Smooth muscle cell of the brain vasculature (primary cell): Measurements from ENCODE around the gene HLA-DPA1.

Experiments used
- DNase-seq: peaks from one replicate; pipeline ENCODE4 v3.0.0-alpha.2; 2012; ENCODE audit warnings: low read depth, low spot score

The HLA-DPA1 gene

DNA sequence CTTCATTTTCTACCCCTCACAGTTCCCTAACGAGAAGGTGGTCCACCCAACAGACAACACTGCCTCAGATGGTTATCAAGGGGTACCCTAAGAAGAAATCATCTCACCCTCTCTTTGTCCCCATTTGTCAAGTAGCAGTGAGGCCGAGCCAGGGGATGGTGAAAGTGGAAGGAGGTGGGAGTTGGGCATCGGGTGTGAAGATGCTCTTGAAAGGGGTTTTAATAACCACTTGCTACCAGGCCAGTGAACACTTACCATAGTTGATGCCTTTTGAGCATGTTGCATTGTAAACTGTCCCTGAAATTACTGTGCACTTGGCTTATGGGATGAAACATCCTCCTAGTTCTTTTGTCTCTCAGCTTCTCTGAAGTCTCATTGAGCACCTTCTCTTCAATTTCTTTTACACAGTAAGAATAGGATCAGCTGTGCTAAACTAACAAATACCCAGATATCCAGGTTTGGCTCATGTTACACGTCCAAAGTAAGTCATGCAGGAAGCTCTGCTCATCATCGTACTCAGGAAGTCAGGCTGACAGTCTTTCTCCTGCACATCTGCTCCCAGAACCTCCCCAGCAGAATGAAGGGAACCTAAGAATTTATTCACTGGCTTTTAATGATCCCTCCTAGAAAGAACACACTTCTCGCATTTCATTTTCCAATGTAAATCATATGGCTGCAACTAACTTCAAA is 15.6 kb upstream of the HLA-DPA1 start:
- no peak for DNase-seq

DNA sequence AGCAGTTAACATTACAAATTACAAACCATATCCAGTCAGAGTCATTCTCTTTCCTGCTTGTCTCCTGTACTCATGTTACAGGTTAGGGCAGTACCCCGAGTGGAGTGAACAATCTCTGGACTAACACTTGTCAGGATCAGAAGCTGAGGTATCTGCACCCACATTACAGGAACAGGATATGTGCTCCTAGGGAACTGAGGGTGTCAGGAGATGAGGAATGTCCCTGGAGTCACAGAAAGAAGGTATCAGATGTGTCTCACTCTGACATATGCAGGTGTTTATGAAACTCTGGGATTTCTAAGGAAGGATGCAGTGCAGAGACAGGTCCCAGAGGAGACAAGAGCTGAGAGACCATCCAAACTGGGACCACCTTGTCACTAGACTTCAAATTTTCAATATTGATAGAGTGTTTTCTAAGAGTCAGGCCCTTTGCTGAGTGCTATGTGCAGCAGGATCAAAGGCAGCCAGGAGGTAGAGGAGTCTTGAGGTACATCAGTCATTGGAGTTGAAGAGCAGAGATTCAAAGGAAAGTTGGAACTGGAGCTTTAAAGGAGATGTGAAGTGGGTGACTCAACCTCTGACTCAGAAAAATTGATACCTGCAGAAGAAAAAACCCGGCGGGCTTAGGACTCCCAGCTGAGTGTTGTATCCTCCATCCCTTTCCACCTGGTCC is 14.9 kb upstream of the HLA-DPA1 start:
- DNase-seq: no peak

DNA sequence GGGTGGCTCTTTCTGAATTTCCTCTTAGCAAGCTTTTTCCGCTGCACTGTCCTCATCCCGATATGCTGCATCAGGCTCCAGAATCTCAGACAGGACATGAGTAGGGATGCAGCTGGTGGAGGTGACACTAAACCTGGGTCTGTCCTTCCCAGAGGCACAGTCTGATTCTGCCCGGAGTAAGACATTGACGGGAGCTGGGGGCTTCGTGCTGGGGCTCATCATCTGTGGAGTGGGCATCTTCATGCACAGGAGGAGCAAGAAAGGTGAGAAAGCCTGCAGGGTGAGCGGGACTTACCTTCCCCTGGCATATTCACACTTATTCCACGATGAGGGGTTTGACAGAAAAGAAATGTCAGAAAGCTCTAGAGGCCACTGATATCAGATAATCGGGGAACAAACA is 12.2 kb upstream of the HLA-DPA1 start:
- no peak for DNase-seq

DNA sequence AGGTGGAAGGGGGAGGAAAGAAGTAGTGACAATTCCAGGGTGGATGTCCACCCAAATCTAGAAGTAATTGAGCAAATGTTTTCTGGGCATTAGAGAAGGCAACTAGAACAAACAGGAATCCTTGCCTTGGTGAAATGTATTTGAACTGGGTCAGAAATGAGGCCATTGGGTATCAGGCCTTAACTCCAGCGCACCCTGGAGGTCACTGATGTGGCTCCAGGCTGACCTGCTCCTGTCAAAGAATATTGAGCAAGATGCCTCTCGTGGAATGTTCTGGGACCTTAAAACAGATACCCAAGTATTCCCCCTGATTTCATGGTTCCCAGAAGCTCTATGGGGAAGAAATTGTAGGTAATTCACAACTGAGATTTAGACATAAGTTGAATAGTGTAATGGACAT is 9.3 kb upstream of the HLA-DPA1 start:
- DNase-seq: no peak

DNA sequence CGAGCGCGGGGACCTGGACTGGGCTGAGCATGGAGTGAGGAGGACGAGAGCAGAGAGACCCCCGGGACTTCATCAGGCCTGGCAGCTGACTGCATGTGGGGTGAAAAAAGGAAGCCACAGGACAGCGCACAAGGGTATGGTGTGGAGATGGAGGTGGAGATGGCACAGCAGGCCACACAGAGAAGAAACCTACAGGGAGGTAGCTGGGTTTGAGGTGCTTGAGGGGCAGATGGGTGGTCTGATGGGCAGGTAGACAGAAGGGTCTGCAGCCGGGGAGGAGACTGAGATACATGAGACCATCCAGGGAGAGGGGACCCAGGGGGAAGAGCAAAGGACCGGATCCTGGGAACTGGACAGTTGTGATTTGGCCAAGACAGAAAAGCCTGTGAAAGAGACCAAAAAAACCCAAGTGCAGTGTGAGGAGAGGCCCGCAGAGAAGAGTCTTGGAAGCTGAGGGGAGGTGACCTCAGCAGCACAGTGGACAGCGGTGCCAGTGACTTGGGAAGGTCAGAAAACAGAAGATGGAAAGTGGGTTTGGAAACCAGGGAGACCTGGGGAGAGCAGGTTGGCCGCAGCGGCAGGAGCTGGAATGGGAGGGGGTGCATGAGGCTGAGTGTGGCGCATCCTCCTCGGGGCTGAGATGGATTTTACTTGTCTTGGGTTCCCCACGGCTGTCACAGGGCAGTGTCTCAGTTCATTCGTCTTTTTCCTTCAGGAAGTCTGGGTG is 7.8 kb upstream of the HLA-DPA1 start:
- DNase-seq: no peak

DNA sequence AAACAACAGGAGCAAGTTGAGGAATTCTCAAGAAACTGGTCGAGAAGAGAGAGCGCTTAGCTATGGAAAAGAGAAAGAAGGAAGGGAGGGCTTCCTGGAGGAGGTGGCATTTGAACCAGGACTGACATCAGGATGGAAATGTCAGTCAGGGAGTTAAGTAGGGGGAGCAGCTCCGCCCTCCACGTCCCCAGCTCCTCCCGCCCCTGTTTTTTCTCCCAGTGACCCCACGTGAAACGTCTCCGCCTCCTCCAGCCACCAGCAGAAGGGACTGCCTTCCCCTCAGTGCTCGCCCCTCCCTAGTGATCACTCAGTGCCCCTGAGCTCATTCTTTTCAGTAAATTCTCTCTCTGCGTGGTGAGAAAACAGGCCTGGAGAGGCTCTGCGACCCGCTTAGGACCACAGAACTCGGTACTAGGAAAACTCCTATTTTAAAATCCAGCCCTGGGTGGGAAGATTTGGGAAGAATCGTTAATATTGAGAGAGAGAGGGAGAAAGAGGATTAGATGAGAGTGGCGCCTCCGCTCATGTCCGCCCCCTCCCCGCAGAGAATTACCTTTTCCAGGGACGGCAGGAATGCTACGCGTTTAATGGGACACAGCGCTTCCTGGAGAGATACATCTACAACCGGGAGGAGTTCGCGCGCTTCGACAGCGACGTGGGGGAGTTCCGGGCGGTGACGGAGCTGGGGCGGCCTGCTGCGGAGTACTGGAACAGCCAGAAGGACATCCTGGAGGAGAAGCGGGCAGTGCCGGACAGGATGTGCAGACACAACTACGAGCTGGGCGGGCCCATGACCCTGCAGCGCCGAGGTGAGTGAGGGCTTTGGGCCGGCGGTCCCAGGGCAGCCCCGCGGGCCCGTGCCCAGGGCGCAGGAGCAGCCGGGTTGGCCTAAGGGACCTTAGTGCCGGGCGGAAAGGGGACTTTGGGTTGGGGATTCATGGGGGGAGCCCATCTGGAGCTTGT is 7.0 kb upstream of the HLA-DPA1 start:
- no peak for DNase-seq

DNA sequence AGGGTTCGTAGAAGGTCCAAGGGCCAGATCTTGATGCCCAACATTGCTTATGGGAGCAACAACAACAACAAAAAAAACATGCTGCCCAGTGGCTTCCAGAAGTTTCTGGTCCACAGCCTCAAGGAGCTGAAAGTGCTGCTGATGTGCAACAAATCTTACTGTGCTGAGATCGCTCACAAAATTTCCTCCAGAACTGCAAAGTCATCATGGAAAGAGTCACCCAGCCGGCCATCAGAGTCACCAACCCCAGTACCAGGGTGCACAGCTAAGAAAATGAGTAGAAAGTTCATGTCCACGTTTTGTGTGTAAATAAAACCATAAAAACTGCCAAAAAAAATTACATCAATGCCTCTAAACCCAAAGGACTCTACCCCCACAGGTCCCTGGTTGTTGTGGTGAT is 6.1 kb upstream of the HLA-DPA1 start:
- no peak for DNase-seq

DNA sequence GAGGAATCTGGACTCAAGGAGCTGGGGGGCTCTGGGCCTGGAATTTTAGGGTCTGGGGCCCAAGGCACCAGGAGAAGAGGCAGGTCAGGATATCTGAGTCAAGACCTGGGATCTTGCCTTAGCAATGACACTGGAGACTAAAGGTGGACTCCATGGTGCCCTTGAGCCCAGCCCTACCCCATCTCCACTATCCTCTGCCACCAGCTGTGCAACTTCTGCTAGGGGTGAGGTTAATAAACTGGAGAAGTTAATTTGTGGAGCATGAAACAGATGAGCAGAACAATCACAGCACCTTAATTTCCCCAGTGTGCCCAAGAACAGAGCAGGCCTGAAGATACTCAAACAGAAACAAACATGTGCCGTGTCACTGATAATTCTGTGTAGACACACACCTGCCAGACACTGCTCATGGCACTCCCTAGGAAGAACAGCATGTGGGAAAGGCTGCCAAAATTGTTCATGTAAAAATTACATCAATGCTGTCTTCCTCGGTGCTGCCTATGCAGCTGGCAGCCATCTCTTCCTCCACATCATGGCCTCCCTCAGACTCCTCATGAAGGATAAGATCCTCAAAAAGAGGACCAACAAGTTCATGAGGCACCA is 5.6 kb upstream of the HLA-DPA1 start:
- no peak for DNase-seq

DNA sequence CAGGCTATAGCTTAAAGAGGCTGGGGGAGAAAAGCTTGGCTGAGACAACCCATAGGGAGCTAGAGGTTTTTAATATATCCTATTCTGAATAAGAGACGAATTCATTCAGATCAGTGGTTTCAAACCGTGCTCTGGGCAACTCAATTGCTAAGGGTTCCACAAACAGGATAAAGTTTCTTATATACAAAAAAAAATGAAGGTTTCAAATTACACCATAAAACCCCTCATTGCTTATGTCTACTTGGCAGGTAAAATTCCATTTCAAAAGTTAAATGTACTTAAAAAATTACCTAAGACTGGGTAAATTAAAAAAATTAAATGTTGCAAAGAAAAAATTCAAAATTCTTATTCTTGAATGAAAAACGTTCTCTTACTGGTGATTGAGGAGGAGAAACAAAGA is 5.0 kb upstream of the HLA-DPA1 start:
- DNase-seq: no peak

DNA sequence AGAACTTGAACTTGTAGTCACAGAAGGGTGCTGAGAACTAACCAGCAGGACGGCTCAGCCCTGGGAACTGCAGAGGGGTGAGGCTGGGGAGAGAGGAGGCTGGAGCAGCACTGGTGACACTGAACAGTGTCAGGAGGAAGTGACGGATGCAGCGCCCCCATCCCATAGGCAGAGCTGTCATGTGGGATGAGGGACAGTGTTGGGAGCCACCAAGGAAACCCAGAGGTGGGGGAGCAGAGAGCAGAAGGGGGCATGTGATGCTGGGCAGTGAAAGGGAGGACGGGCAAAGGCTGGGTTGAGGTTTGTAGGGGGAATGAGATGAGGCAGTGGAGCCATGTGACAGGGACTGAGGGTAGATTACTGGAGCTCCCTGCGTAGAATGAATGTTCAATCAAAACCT is 4.5 kb upstream of the HLA-DPA1 start:
- DNase-seq: no peak

DNA sequence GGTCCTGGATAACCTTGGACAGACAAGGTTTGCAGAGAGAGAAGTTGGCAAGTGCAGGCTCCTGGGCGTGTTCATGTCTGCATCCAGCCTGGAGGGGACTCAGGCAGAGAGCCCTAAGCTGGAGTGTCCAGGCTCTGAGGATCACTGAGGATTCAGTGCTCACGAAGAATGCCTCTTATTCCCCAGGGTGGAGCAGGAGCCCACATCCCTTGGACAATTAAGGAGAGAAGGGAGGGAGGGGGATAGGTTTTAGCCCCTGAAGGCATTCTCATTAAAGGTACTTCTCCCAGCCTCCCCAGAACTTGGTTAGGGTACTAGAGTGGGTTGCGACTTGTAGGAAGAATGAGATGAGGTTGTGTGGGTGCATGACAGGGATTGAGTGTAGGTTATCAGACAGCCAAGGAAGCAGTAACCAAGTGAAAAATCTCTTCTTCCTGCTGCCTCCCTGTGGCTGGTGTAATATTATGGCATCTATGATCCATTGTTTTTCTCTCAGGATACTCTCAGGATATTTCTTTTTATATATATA is 3.0 kb upstream of the HLA-DPA1 start:
- no peak for DNase-seq

DNA sequence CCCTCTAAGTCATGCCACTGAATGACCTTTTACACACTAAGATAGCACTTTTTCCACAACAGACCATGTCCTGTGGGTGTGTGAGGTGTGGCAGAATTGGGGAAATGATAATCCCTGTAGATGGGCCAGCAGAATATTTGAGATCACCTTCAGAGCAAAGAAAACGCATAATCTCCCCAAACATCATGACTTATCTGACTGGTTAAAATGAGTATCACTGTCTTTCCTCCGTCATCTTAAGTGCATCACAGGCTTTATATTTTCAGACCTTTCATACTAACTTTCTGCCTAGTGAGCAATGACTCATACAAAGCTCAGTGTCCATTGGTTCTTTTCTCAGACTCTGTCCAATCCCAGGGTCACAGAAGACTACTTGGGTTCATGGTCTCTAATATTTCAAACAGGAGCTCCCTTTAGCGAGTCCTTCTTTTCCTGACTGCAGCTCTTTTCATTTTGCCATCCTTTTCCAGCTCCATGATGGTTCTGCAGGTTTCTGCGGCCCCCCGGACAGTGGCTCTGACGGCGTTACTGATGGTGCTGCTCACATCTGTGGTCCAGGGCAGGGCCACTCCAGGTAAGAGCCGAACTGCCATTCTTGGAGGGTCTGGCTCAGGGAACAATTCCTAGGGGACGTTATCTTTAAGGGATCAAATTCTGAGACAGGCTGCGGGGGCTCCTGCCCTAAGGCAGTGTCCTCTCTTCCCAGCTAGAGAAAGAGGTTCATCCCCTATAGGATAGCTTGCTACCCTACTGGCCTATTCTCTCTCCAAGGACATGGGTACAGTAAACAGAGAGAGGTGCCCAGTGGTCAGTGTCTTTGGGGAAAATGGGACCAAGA is 2.3 kb upstream of the HLA-DPA1 start, which contains the start of gene HLA-DPB1:
Gene HLA-DPB1, plus strand, starts transcription at position 423 of the 838 bp plus-strand sequence. Its CDS starts 52 bp downstream, at position 475.
- DNase-seq: peak; percentile 13

DNA sequence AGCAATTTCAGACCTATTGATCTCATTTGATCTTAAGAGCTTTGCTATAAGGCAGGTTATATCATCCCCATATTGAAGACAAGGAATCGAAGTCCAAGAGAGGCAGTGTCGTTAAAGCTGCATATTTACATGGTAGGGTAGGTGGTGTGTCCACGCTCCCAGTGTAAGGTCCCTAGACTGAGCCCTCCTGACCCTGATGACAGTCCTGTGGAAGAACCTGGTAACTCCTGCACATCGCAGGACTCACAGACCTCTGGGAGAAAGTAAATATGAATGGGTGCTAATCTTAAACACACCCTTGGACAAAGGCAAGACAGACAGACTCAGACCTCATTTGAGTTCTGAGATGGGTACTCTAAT is 1.7 kb upstream of the HLA-DPA1 start:
- DNase-seq: no peak

DNA sequence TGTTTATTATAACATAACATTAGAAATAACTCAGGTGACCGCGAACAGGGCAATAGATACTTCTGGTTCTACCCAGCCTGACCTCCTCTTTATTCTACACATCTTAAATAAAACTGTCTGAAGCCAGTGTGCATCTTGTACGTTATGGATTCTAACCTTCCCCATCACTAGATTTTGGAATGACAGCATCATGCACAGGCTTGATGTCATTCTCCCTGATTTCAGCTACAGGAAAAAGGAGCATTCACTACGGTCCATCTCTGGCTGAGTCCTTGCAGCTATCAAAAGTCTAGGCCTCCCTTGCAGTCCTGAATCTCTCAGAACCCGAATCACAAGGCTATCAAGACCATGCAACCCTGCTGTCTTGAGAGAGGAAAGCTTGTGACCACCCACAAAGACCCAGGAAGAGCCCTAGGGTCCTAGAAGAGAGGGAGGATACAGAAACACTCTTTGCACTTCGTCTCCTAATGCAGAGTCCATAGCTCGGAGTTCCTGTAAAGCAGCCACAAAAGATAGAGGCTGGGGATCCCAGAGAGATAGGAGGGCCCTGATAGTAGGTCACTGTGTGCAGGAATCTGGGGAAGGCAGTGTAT is 845 bp downstream of the HLA-DPA1 start:
- DNase-seq: no peak

DNA sequence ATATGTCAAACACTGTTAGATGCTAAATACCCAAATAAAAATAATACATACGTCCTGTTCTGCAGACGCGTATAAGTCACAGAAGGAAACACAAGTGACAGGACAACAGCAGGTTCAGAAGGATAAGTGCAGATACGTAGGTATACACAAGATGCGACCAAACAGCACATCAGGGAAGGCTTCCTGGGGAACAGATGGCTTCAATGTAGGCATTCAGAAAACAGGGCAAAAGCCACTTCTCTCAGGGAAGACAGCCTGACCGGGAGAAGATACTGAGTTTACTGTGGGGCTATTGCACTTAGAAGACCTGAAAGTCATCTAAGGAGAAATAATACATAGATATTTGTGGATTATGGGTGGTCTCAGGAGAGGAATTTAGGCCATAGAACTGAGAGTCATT is 1.9 kb downstream of the HLA-DPA1 start:
- no peak for DNase-seq

DNA sequence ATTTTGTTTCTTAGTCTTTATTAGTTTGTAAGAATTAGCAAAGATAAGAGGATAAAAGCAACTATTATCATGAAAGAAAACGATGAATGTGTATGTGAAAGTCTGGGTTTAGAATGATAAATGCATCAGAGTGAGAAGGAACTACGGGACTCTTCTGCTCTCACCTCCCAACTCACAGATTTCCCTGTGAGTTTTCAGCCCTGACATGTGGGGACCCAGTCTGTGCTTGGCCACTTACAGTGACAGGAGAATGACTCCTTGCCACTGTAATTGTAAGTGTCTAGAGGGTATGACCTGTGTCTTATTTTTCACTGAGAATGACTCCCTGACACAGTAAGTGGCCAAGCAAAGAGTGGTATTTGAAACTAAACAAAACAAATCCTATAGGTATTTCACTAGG is 2.5 kb downstream of the HLA-DPA1 start:
- no peak for DNase-seq

DNA sequence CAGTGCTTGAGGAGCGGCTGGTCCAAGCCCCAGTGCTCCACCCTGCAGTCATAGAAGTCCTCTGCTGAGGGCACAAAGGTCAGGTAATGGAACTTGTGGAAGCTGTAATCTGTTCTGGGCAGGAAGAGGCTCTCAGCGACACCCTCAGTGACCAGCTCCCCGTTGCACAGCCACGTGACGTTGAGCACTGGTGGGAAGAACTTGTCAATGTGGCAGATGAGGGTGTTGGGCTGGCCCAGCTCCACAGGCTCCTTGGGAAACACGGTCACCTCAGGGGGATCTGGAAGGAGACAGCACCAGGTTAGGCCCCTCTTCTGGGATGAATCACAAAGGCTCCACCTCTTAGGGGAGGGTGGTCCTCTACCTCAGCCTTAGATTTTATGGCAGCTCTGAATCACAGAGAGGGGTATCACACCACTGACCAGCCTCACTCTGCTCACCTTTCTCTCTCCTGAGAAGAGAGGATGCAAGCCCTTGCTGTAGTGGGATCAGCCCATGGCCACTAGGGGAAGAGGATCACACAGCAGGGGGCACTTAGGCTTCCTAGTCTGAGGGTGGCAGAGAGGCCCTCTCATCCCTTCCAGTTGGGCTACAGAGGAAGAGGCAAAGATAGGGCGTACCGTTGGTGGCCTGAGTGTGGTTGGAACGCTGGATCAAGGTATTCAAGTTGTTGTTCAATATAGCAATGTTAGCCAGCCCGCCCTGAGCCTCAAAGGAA is 4.3 kb downstream of the HLA-DPA1 start:
- DNase-seq: no peak

DNA sequence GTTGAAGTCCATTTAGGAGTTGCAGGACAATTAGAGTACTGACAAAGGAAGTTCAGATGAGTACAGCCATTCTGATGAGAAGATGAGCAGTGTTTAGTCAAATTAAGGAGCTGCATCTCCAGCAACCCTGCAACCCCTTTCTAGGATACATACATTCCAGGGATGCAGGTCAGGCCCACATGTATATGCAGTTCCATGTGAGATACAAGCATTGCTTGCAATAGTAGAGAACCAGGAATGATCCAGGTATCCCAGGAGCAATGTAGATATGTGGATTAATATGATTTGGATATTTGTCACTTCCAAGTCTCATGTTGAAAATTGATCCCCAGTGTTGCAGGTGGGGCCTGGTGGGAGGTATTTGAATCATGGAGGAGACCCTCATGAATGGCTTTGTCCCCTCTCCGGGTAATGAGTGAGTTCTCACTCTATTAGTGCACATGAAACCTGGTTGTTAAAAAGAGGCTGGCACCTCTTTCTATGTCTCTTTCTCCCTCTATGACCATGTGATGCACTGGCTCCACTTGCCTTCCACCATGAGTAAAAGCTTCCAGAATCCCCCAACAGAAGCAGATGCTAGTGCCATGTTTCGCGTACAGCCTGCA is 6.4 kb downstream of the HLA-DPA1 start:
- no peak for DNase-seq

DNA sequence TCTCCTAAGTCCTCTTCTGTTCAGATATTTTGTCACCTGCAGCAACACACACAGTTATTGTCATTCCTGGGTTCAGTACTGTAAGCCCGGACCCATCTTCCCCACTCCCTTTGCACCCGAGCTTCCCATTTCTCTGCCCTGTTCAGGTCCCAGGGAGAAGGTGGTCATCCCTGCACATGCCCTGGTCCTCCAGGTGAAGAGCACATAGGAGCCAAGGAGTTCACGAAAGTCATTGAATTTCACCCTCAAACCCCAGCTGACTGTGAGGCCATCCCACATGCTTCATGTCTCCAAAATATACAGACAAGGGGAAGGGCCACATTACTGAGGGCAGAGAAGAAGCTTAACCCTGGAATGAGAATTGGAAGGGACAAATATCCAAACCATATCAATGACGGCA is 8.1 kb downstream of the HLA-DPA1 start:
- DNase-seq: no peak
